GM10266 (cell line): ENCODE results near the gene MST1.
"Not testable (repeated sequence)": the region's sequence is repeated elsewhere in the genome, so short reads cannot be mapped to it uniquely, and the experiment has no call there.

ENCODE experiments used
- DNase-seq: peaks from one replicate; pipeline ENCODE4 v3.0.0; 2012; ENCODE audit errors: extremely low spot score
- CTCF ChIP-seq: IDR thresholded peaks from 2 replicates; pipeline ENCODE4 v1.5.1; 2012; ENCODE audit warnings: mild to moderate bottlenecking, low read depth; ENCODE audit not compliant: control insufficient read depth, insufficient read depth; ENCODE audit errors: missing control alignments

The MST1 gene

GRCh38 chr3:49700453-49701128 is 11.3 kb upstream of the MST1 start:
- no peak for TF ChIP-seq CTCF
- DNase-seq, result no peak

DNA sequence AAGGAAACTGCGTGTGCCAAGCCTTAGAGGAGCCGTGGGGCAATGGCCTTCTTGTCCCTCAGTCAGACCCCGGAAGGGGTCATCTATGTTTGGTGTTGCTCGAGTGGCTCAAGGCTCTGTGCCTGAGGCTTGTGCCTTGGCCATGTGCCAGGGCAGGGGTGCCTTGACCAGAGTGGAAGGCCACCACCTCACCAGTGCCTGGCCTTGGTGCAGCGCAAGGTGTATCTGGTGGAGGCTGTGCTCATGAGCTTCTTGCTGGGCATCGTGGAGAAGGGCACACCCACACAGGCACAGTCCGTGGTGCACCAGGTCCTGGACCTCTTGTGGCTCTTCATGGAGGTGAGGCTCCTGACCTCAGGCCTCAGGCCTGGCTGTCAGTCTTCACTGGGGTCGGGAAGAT is 10.7 kb upstream of the MST1 start:
- DNase-seq, result no peak
- TF ChIP-seq CTCF, result no peak

GRCh38 chr3:49699281-49699979 is 10.2 kb upstream of the MST1 start:
- no peak for DNase-seq
- TF ChIP-seq CTCF, result no peak

DNA sequence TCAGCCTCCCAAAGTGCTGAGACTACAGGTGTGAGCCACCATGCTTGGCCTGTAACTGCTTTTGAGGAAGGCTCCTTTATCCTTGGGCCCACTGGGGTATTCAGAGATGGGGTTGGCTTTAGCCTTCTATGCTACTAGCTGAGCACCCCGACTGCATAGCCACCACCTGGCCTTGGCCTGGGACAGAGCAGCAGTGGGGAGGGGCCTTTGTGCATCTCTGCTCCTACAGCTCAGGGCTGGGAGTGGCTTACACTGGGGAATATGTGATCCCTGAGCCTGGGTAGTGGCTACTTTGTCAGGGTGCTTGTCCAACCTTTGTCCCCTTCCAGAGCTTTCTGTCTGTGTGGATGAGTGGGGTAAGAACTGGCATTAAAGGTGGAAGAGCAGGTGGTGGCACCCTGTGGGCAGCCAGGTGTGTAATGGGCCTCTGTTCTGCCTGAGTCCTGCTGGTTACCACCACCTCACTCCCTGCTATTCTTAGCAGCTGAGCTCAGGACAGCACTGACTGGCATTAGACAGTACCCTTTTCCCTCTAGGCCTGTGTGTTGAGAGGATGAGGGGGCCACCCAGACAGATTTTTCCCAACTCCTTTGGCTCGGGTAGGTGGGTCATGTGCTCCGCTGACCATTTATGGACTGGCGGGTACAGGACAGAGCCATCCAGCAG is 6.2 kb upstream of the MST1 start:
- DNase-seq, result not testable (repeated sequence)

DNA sequence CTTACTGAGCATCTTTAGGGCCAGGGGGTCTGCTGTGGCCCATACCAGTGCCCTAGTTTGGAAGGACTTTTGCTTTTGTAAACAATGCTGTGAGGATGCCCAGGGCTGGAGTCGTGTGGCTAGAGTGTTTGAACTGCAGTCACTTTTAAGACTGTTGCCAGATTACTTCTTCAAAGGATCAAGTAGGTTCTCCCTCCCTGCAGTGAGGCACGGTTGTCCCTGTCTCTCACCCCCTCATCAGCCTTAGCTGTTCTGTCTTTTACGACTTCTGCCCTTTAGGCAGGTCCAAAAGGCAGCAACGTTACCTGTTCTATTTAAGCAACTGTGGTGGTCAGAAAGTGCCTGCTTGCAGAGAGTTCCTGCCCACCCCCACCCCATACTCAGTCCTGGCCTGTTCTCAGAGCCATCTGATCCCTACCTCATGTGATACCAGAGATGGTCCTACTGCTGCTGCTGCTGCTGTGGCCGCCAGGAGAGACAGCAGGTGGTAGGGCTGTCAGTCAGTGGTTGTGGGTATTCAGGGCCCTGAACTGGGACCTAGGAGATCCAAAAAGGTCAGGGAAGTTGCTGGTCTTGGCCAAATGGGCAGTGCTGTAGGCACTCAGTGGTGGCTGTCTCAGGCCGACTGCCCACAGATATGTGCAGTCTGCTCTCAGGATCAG is 5.3 kb upstream of the MST1 start:
- not testable (repeated sequence) for DNase-seq

GRCh38 chr3:49691481-49691880 is 2.2 kb upstream of the MST1 start:
- DNase-seq, result not testable (repeated sequence)

DNA sequence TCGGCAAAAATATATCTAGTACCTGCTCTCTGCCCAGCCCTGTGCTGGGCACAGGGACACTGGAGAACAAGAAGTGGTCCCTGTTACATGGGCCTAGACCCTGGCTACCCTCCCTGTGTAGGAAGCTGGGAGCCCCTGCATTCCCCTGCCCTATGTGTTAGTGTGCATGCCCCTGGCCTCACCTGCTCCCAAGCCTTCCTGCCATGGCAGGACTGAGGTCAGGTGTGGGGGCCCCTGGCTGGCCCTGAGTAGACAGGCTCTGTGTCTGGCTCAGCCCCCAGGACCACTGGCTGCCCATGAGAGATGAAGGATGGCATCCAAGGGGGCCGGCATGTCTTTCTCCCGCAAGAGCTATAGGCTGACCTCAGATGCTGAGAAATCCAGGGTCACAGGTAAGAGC is 1.6 kb upstream of the MST1 start:
- DNase-seq, result not testable (repeated sequence)

DNA sequence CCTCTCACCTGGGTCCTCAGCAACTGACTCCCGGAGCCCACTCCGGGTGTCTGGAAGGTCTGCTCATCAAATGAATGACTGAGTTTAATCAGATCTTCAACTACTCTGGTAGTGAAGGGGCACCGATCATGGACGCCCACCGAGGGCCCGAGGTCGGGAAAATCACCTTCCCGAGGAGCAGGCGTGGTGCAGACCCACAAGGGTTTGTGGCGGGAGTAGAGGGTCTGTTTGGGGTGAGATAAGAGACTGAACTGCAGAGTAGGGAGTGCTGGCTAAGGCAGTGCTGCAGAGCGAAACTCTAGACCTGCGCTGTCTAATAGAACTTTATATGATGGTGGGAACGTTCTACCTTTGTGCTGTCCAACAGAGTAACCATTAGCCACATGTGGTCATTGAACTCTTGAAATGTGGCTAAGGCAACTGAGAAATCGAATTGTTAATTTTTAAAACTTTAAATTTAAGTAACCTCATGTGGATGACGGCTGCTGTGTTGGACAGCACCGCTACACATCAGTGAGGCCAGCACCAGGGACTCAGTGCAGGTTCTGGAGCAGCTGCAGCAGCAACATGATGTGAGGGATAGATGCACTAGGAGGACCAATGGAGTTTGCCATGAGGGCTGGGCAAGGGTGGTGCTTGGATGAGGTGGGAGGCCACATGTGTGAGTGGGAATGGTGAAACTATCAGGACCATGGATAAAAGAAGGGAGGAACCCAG is 792 bp upstream of the MST1 start:
- DNase-seq, result not testable (repeated sequence)

DNA sequence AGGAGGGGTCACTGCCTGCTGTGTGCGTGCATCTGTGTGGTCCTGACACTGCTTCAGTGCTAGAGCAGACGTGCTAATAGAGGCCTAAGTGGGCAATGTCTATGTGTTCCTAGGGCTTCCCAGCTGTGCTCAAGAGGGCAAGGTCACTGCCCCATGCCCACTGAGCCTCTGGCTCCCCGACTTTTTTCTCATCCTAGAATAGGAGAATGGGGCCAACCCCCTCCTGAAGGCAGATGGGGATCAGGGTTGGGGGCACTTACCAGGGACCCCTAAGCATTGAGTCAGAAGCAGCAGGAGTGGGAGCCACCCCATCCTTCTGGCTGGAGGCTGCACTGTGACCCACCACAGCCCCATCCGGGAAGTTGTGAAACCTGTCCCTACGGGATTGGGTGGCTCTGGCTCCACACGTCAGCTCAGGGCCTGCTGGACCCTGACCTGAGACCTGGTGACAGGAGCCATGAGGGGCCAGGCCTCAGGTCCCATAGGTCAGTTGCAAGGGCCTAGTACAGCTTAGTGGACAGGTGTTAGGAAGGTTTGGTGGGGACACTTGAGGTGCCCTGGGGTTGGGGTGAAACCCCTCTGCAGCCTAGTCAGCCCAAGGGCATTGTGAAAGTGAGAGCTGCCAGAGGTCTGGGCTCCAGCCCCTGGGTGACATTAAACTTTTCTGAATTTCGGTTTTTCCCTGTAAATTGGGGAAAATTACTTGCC is 782 bp downstream of the MST1 start:
- DNase-seq, result not testable (repeated sequence)

DNA sequence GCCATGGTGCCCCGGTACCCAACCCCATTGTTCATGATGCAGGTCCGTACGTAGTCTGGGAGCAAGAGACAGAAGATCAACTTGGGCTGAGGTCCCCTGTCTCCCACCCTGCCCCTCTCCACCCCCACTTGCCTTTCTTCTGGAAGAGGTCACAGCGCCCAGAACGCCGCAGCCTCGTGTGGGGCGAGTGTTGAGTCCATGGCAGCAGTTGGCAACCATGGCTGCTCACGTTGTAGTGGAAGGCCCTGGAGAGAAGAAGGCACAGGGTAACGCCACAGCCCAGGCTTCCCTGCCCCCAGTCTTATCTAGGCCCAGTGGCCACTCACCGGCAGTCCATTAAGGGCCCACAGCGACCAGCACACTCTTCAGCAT is 1.9 kb downstream of the MST1 start:
- DNase-seq, result not testable (repeated sequence)

DNA sequence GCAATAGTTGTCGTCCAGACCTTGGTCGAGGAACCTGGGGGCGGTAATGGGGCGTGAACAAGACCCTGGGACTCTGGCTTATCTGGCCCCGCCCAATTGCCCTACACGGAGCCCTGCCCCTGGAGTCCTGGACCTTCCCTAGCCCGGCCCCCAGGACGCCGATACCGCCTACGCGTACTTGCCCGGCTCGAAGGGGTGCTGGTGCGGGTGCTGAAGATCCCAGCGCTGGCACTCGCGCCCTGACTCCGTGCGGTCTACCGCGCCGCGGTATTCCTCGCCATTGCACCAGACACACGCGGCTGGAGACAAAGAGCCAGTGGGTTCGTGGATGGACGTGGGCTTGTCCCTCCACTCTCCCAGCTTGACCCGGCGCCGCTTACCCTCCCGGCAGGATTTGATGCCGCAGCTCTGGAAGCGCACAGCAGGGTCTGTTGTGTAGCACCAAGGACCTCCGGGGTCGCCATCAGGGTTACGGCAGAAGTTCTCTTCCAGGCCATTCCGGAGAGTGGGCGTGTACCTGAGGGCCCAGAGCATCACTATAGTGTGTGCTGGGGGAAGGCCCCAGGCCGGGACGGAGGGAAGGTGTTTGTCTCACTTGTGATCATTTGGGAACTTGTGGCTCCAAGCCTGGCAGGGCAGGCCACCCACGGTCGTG is 2.4 kb downstream of the MST1 start:
- not testable (repeated sequence) for DNase-seq

DNA sequence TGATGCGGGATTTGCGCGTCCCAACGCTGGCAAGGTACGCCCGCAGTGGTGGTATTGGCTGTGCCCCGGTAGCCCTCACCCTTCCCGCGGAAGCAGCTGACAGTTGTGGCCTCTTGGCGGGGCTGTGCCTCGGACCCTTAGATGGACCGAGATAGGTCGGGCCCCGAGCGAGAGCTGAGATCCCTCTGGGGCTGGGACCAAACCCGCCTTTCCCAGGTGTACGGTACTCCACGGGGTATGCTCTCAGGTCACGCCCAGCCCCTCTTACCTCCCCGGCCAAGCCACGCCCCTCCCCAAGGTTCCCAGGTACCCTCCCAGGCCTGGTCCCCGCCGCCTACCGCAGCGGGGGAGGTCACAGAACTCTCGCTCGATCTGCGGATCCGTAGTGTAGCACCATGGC is 2.9 kb downstream of the MST1 start:
- not testable (repeated sequence) for DNase-seq

DNA sequence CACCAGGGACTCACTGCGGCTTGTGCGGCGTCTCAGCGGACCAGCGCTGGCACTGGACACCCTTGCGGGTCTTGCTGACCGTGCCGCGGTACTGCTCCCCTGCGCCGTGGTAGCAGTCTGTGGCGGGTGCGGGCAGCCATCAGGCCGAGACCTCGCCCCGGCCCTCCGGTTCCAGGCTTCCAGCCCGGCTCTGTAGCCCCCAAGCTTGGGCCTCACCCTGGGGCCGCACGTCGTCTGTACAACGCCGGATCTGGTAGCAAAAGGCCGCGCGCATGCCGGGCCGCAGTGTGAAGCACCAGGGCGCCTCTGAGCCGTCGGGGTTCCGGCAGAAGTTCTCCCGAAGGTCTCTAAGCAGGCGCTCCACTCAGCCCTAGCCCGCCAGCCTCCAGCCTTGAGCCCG is 3.4 kb downstream of the MST1 start:
- not testable (repeated sequence) for DNase-seq

- not testable (repeated sequence) for DNase-seq
Measured at GRCh38 chr3:49685103-49685502, 4.2 kb downstream of the MST1 start.

DNA sequence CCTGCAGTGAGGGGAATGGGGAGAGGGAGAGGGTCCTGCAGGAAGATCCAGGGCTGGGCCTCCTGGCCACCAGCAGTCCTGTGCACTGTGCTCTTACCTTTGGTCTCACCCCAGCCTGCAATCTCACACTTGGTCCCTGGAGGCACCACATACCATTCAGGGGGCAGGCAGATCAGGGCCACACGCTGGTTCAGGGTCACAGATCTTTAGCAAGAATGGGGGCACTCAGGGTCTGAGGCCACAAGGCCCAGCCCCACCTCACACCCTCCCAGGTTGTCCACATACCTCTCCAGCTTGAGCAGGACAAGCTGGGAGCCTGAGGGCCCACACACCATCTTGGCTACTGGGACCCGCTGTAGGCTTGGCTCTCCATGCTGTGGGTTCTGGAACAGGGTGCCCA is 4.8 kb downstream of the MST1 start:
- not testable (repeated sequence) for DNase-seq
